Kasumi-1 (cell line): Measurements from ENCODE around the gene SIN3B.
"Not testable (repeated sequence)": the region's sequence is repeated elsewhere in the genome, so short reads cannot be mapped to it uniquely, and the experiment has no call there.

Experiments
- DNase-seq, 2 experiments: peaks; one replicate each; lab custom pipeline; 2025; lab: John Stamatoyannopoulos, UW

The SIN3B gene

DNA sequence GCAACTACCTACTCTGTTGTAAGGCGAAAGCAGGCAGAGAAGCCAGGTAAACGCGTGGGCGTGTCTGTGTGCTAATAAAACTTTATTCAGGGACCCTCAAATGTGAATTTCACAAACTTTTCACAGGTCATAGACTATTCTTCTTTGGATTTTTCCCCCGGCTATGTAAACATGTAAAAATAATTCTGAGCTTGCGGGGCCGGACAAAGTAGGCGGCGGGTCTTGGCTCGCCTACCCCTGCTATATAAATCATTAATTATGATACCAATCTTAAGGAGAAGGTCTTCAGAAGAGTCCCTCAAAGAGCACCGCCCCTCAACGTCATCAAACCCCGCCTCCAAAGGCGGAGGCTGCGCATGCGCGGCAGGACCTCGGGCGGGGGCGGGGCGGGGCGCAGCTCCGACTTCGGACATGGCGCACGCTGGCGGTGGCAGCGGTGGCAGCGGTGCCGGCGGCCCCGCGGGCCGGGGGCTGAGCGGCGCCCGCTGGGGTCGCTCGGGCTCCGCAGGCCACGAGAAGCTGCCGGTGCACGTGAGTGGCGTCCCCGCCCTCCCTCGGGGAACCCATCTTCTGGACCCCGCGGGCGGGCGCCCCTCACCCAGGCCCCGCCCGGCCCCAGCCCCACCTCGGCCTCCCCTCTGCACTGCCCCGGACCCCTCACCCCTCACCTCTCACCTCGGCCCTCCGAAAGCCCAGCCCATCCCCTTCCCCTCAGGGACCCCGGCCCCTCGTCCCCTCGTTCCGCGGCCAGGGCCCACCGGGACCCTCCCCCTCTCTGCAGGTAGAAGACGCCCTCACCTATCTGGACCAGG lies at the start of gene SIN3B:
TSS of gene SIN3B (plus strand) at position 389 of the 812 bp plus-strand sequence. CDS start at position 412, 23 bp downstream.
- peak; percentile 72 to 78 for DNase-seq

DNA sequence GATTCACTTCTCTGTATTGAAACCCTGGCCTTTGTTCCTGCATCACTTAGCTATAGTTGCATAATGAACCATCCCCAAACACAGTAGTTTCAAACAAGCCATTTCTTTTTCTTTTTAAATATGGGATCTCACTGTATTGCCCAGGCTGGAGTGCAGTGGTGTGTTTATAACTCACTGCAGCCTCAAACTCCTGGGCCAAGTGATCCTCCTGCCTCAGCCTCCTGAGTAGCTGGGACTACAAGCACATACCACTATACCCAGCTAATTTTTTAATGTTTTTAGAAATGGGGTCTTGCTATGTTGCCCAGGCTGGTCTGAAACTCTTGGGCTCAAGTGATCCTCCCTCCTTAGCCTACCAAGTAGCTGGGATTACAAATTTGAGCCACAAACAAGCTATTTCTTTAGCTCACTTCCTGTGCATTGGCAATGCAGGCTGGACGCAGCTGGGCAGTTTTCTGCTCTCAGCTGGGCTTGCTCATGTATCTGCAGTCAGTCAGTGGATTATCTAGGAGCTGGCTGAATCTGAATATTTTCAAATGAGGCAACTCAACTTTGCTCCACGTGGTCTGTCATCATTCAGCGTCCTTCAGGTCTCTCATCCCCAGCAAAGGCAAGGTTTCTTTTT lies 49.5 kb upstream of the SIN3B start:
- no peak for DNase-seq

- no peak for DNase-seq
These were observed 46.5 kb upstream of the SIN3B start for GRCh38 chr19:16782719-16783118.

DNA sequence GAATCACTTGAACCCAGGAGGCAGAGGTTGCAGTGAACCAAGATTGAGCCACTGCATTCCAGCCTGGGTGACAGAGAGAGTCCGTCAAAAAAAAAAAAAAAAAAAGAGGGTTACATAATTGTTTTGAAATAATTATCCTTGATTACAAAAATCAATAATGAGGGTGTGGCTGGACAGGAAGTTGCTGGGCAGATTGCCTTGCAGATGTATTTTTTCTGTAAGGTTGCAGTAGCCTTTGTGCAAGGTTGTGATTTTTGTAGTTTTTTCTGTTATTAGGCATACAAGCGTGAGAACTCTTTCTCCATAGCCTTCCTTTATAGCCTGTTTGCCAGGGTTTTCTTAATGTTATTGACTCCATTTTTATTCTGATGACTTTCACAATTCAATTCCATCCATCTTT lies 40.7 kb upstream of the SIN3B start:
- no peak for DNase-seq

DNA sequence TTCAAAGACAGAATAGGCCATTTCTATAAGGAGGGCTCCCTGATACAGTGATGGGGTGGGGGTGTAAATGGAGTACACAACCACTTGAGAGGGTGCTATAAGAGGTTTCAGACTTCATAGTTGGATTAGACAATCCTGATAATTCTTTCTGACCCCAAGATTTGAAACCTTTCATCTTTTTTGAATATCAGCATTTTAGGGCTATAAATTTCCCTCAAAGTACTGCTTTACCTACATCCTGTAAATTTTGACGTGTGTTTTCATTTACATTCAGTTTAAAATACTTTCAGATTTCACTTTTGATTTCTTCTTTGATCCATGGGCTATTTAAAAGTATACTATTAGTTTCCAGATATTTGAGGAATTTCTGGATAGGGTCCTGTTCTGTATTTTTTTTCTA lies 40.0 kb upstream of the SIN3B start:
- no peak for DNase-seq

- no peak for DNase-seq
These were observed 39.1 kb upstream of the SIN3B start for GRCh38 chr19:16790051-16790450.

DNA sequence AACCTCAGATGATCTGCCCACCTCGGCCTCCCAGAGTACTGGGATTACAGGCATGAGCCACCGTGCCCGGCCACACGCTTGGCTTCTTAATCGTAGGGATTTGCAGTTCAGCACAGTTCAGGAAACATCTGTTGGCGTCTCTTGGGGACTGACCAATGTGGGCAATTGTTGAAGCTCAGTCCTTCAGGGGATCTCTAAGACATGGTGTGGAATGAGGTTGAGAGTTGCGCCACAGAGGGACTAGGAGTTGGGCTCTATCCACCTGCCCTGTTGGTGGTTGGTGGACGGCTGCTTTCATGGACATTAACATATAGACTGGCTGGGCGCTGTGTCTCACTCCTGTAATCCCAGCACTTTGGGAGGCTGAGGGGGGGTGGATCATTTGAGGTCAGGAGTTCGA lies 37.3 kb upstream of the SIN3B start:
- DNase-seq: no peak

DNA sequence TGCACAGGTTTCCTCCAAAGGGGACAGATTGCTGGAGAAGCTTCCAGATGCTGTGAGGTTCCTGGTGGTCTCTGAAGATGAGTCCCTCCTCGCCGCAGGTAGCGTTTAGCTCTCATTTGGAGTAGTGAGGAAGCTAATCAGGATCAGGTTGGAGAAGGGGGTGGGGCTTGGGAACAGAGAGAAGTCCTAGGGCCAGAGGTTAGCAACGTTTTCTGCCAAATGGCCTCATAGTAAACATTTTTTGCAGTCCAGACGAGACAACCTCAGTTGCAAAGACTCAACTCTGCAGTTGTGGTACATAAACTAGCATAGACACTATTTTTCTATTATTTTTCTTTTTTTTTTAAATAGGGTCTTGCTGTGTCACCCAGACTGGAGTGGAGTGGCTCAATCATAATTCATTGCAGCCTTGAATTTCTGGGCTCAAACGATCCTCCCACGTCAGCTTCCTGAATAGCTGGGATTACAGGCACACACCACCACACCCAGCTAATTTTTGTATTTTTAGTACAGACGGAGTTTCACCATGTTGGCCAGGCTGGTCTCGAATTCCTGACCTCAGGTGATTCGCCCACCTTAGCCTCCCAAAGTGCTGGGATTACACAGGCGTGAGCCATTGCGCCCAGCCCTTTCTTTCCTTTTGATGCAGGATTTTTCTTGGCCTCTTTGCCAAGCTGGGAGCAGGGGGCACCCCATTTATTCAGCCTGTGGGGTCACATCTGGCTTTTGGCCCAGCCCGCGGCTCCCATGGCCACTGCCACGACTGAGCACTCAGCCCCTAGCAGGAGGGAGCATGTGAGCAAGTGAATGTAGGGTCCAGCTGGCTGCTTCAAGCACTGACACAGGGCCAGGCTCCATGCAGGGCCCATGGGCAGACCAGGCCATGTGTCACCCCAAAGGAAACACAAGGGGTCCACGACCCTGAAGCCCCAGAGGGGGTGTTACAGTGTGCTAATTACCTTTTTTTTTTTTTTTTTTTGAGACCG lies 34.4 kb upstream of the SIN3B start:
- no peak for DNase-seq

DNA sequence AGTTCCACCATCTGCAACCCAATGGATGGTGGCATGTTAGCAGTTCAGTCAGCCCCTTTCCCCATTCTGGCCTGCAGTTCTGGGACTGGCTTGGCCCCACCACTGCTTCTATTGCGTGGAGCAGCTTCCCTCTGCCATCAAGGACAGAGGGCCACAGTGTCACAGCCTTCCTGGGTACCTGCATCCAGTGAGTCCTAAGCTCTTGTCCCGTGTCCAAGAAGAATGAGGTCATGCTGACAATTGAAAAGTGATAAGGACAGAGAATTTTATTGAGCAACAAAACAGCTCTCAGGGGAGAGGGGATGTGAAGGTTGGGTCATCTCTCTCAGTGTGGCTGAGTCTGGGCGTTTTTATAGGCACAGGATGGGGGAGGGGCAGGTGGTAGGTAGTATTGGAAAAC lies 33.5 kb upstream of the SIN3B start:
- DNase-seq: no peak

- no peak for DNase-seq
These were observed 31.3 kb upstream of the SIN3B start for GRCh38 chr19:16797876-16798275.

GRCh38 chr19:16798326-16798725 lies 30.9 kb upstream of the SIN3B start:
- DNase-seq: not testable (repeated sequence)

DNA sequence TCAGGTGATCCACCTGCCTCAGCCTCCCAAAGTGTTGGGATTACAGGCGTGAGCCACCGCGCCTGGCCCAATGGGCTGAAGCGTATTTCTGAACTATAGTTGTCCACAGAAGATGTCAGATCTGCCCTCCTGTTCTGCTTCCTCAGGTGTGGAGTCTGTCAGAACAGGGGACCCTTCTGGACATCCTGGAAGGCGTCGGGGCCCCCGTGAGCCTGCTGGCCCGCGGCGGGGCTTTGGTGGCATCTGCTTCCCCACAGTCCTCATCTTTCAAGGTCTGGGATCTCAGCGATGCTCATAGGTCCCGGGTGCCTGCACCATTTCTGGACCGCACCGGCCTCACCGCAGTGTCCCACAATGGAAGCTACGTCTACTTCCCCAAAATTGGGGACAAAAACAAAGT lies 29.5 kb upstream of the SIN3B start:
- DNase-seq: no peak

DNA sequence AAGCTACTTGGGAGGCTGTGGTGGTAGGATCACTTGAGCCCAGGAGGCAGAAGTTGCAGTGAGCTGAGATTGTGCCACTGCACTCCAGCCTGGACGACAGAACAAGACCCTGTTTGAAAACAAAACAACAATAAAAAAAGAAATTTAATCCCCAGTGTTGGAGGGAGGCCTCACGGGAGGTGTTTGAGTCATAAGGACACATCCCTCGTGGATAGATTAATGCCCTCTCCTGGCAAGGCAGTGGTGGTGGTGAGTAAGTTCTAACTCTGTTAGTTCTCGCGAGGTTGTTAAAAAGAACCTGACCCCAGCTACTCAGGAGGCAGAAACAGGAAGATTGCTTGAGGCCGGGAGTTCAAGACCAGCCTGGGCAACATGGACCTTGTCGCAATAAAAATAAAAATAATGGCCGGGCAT lies 27.6 kb upstream of the SIN3B start:
- DNase-seq: peak in 1 of 2 experiments; percentile 4

- no peak for DNase-seq
These were observed 25.0 kb upstream of the SIN3B start for GRCh38 chr19:16804176-16804575.

- DNase-seq: no peak
These were observed 21.5 kb upstream of the SIN3B start for GRCh38 chr19:16807549-16808284.

- DNase-seq: no peak
These were observed 14.6 kb upstream of the SIN3B start for GRCh38 chr19:16814526-16815100.

GRCh38 chr19:16820056-16820455 lies 9.1 kb upstream of the SIN3B start:
- no peak for DNase-seq

GRCh38 chr19:16821081-16821480 lies 8.1 kb upstream of the SIN3B start:
- DNase-seq: no peak

DNA sequence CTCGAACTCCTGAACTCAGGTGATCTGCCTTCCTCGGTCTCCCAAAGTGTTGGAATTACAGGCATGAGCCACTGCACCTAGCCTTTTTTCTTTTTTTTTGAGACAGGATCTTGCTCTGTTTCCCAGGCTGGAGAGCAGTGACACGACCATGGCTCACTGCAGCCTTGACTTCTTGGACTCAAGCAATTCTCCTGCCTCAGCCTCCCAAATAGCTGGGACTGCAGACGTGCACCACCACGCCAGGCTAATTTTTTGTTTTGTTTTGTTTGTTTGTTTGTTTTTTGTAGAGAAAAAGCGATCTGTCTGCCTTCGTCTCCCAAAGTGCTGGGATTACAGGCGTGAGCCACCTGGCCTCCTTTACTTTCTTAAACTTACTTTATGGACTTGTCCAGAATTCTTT lies 6.5 kb upstream of the SIN3B start:
- no peak for DNase-seq

GRCh38 chr19:16824658-16825311 lies 4.4 kb upstream of the SIN3B start:
- DNase-seq: no peak
